Panc1 (cell line): ENCODE measurements around the gene GP9.

Source experiments
- POLR2AphosphoS5 ChIP-seq: IDR thresholded peaks from 2 replicates; pipeline ENCODE4 v1.6.1; 2012; ENCODE audit warnings: mild to moderate bottlenecking, low read depth, low read length, moderate library complexity
- TF ChIP-seq, protein P1 (sequence below): fragments of 450-650 bp; IDR thresholded peaks from 2 replicates; pipeline ENCODE4 v1.5.1; 2017; ENCODE audit warnings: mild to moderate bottlenecking

DNA sequence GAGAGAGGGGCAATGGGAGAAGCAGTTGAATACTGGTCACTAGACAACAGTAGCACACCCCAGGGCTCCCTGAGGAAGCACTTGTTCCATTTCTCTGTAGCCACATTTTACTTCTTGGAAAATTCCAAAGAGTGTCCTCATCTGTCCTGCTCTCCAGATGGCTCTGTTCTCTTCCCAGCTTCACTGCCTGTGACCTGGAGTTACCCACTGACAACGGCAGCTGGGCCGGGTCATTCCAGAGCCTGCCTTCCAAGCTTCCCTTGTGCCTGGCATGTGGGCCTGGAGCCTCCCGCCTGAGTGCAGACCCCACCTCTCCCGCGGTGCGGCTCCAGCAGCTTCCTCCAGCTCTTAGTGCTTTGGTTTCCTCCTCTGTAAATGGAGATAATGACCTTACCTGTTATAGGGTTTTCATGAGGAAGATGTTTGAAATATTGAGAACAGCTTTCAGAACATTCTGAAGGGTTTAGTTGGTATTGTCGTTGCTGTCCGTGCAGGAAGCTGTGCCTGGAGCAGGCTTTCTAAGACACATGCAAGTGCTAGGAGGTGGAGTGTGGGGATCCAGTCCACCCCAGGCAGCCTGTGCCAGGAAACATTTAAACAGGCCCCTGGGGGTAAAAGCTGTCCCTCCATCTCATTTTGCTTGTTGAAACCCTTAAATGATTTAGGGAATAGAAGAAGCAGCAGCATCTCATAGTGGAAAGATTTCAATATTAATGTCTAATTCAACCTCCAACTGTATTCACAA lies 34.7 kb upstream of the GP9 start:
- TF ChIP-seq, protein P1, sequence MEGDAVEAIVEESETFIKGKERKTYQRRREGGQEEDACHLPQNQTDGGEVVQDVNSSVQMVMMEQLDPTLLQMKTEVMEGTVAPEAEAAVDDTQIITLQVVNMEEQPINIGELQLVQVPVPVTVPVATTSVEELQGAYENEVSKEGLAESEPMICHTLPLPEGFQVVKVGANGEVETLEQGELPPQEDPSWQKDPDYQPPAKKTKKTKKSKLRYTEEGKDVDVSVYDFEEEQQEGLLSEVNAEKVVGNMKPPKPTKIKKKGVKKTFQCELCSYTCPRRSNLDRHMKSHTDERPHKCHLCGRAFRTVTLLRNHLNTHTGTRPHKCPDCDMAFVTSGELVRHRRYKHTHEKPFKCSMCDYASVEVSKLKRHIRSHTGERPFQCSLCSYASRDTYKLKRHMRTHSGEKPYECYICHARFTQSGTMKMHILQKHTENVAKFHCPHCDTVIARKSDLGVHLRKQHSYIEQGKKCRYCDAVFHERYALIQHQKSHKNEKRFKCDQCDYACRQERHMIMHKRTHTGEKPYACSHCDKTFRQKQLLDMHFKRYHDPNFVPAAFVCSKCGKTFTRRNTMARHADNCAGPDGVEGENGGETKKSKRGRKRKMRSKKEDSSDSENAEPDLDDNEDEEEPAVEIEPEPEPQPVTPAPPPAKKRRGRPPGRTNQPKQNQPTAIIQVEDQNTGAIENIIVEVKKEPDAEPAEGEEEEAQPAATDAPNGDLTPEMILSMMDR: no peak
- TF ChIP-seq POLR2AphosphoS5: no peak
